ENCODE data around the gene ADAM8.

The ADAM8 gene

DNA sequence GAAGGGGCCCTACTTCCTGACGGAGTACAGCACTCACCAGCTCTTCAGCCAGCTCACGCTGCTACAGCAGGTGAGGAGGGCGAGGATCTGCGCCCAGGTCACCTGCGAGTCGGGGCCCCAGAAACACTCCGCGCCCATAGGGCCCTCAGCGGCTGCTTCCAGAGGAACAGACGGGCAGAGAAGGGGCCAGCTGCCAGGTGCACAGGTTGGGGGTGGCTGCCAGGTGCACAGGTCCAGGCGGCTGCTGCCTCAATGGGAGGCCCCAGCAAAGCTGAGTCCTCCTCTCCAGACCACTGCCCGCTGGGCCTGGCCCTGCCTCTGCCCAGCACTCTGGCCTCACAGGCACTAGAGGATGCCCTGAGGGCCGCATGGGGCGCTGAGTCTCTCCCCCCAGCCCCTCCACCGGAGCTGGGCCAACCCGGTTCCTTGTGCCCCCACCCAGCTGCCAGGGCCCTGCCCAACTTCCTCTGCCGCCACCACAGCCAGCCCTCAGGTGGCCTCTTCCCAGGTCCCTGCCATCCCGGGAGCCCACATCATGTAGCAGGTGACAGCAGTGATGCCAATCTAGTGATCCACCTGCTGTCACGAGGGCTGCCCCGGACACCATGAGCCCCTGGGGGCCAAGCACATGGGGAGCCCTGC is 63.7 kb downstream of the ADAM8 start:
- no peak for DNase-seq (ENCODE audit: low read depth in 2 of 2)

Measured in stimulated activated CD8-positive, alpha-beta memory T cell treated with anti-CD3 and anti-CD28 coated beads, Interleukin-2, amount 100 ng/mL, for 48 hours (primary cell).